Smooth muscle cell (in vitro differentiated cells): Measurements from ENCODE around the gene NRGN. TPM values are rescaled to one million over a fixed set of nuclear protein-coding genes. Genes with fewer than 3 reads are reported as not detected.

Experiments
- DNase-seq: peaks from one replicate; lab custom pipeline; 2025; ENCODE audit not compliant: unreplicated experiment; lab: John Stamatoyannopoulos, UW
- H2AFZ ChIP-seq: fragments of 200-600 bp; sonication (generic); 2 replicates; pipeline ENCODE4 v1.6.0; 2016; ENCODE audit warnings: antibody characterized with exemption, low read depth, mild to moderate bottlenecking
- H3F3A ChIP-seq: fragments of 200-600 bp; sonication (generic); 2 replicates; pipeline ENCODE4 v1.6.0; 2017; ENCODE audit warnings: antibody characterized with exemption, low read depth
- H3K27ac ChIP-seq: fragments of 200-600 bp; sonication (generic); 2 replicates; pipeline ENCODE4 v1.5.1; 2016; ENCODE audit warnings: low read depth, mild to moderate bottlenecking
- H3K27me3 ChIP-seq: fragments of 200-600 bp; sonication (generic); 2 replicates; pipeline ENCODE4 v1.6.1; 2016; ENCODE audit warnings: low read depth, mild to moderate bottlenecking
- H3K36me3 ChIP-seq: fragments of 200-600 bp; sonication (generic); 2 replicates; pipeline ENCODE4 v1.5.1; 2016; ENCODE audit warnings: low read depth
- H3K4me1 ChIP-seq: fragments of 200-600 bp; sonication (generic); 2 replicates; pipeline ENCODE4 v1.5.1; 2016; ENCODE audit warnings: low read depth
- H3K4me2 ChIP-seq: fragments of 200-600 bp; sonication (generic); 2 replicates; pipeline ENCODE4 v1.6.0; 2016; ENCODE audit warnings: mild to moderate bottlenecking
- H3K4me3 ChIP-seq: fragments of 200-600 bp; sonication (generic); 2 replicates; pipeline ENCODE4 v1.5.1; 2016; ENCODE audit warnings: mild to moderate bottlenecking
- H3K79me2 ChIP-seq: fragments of 200-600 bp; sonication (generic); 2 replicates; pipeline ENCODE4 v1.6.0; 2016; ENCODE audit warnings: low read depth, mild to moderate bottlenecking
- H3K9ac ChIP-seq: fragments of 200-600 bp; sonication (generic); 2 replicates; pipeline ENCODE4 v1.6.0; 2016; ENCODE audit warnings: low read depth
- H3K9me3 ChIP-seq: fragments of 200-600 bp; sonication (generic); replicated peaks from 2 replicates; pipeline ENCODE4 v1.5.1; 2016; ENCODE audit warnings: low read depth
- H4K20me1 ChIP-seq: fragments of 200-600 bp; sonication (generic); 2 replicates; pipeline ENCODE4 v1.6.0; 2016; ENCODE audit warnings: low read depth
- CTCF ChIP-seq: fragments of 200-600 bp; sonication (generic); IDR thresholded peaks from 2 replicates; pipeline ENCODE4 v1.5.1; 2017; ENCODE audit warnings: borderline replicate concordance, mild to moderate bottlenecking, antibody characterized with exemption; ENCODE audit not compliant: insufficient read depth, poor library complexity, severe bottlenecking
- WGBS: methylation state at CpG from one replicate; pipeline ENCODE4 v1.1.7; 2016; ENCODE audit warnings: low lambda C conversion rate; 5-methylcytosine and 5-hydroxymethylcytosine counted together
- polyA plus RNA-seq: library from polyadenylated mRNA; unstranded; fragments of >200 nt; fragmentation: Nextera tagmentation; extraction: Ambion mirVana; gene quantifications from 2 replicates; pipeline ENCODE4 v1.2.1, GENCODE V29; 2016
- total RNA-seq: library from RNA; depleted of rRNA; stranded (reverse); fragments of >200 nt; gene quantifications from 2 replicates; pipeline ENCODE4 v1.2.3, GENCODE V29; 2014

NRGN gene
- total and polyA plus RNA-seq, 2 experiments from 2014 or later: 1.2 to 2.0 TPM

GRCh38 chr11:124748100-124748418, 8.3 kb downstream of the NRGN start:
- no peak for TF ChIP-seq CTCF
- H3F3A ChIP-seq: no peaks in the 10 kb centered on the region
- H3K79me2 ChIP-seq: no peaks in the 10 kb centered on the region
- DNase-seq: no peak
- no peak overlapping the region for H3K9ac ChIP-seq
- WGBS: 85% methylated on average over 7 of the region's 7 CpGs
- H3K4me2 ChIP-seq: no peak overlapping the region
- H4K20me1 ChIP-seq: no peaks in the 10 kb centered on the region
- no peak overlapping the region for H3K4me3 ChIP-seq
- H3K27ac ChIP-seq: no peak overlapping the region
- peaks cover 100% of the 10 kb centered on the region for H3K27me3 ChIP-seq
- H2AFZ ChIP-seq: no peak overlapping the region
- peaks cover 15% of the 10 kb centered on the region for H3K4me1 ChIP-seq
- no peaks in the 10 kb centered on the region for H3K36me3 ChIP-seq
- no peaks in the 10 kb centered on the region for H3K9me3 ChIP-seq

DNA sequence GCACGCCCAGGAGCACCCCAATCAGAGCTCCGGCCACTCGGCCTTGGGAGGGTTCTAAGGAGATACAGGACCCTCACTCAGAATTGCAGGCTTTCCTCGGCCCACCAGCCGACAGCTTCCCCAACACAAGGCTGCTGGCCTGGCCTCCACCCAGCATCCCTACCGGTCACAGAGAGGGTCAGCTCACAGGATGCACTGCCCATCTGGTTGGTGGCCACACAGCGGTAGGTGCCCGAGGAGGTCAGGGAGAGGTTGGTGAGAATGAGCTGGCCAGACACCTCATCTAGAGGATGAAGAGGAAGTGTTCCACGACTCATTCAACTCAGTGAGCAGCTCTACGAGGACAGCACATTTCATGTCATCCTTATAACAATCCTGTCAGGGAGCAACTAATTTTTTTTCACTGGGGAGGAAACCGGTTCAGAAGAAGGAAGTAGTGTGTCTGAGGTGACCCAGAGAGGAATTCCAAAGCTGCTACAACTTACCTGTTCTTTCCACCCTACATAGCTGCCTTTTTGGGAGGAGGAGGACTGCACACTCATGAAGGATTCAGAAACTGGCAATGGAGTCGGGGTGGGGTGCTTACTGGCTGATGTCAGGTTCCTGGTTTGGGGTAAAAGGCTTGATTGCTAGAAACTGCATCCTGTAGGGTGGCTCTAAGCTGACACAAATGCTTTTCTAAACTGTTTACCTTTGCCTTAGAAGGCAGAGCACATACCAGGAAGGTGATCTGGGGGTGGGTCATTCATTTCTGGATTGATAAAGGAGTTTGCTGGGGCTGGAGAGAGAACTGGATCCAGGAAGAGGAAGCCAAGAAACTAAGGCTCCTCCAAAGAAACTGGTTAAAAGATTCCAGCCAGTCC, 9.0 kb downstream of the NRGN start:
- WGBS: 77% methylated on average over 12 of the region's 12 CpGs
- H3K4me1 ChIP-seq: peaks cover 15% of the 10 kb centered on the region
- no peak overlapping the region for H2AFZ ChIP-seq
- H4K20me1 ChIP-seq: no peaks in the 10 kb centered on the region
- no peaks in the 10 kb centered on the region for H3K36me3 ChIP-seq
- no peak for TF ChIP-seq CTCF
- no peak overlapping the region for H3K9ac ChIP-seq
- DNase-seq: no peak
- no peak overlapping the region for H3K4me3 ChIP-seq
- no peaks in the 10 kb centered on the region for H3K9me3 ChIP-seq
- no peak overlapping the region for H3K27ac ChIP-seq
- H3K27me3 ChIP-seq: peaks cover 95% of the 10 kb centered on the region
- H3K79me2 ChIP-seq: no peaks in the 10 kb centered on the region
- no peaks in the 10 kb centered on the region for H3F3A ChIP-seq
- H3K4me2 ChIP-seq: no peak overlapping the region

- WGBS: 93% methylated on average over 1 of the region's 1 CpG
- no peak overlapping the region for H3K4me3 ChIP-seq
- H2AFZ ChIP-seq: no peak overlapping the region
- no peaks in the 10 kb centered on the region for H3K79me2 ChIP-seq
- no peaks in the 10 kb centered on the region for H3K9me3 ChIP-seq
- H3K9ac ChIP-seq: no peak overlapping the region
- peaks cover 83% of the 10 kb centered on the region for H3K27me3 ChIP-seq
- no peaks in the 10 kb centered on the region for H4K20me1 ChIP-seq
- no peaks in the 10 kb centered on the region for H3F3A ChIP-seq
- no peak overlapping the region for H3K27ac ChIP-seq
- TF ChIP-seq CTCF: no peak
- H3K36me3 ChIP-seq: no peaks in the 10 kb centered on the region
- H3K4me1 ChIP-seq: peaks cover 15% of the 10 kb centered on the region
- no peak for DNase-seq
- H3K4me2 ChIP-seq: no peak overlapping the region
Observed at GRCh38 chr11:124749912-124750311, 10.2 kb downstream of the NRGN start.

DNA sequence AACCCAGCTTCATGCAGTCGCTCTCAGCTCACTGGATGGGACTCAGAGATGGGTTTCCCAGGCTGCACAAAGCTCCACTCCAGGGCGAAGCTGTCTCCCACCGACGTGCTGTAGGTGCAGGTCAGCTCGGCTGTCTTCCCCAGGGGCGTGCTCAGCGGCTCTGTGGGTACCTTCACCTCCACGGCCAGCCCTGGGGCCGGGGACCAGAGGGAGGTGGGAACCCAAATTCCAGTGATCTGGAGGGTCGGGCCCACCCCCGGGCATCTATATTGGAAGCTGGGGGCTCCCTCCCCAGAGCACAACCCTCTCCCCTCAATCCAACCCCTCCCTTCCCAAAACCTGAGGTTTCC, 11.6 kb downstream of the NRGN start:
- H3K9ac ChIP-seq: no peak overlapping the region
- no peaks in the 10 kb centered on the region for H3K9me3 ChIP-seq
- no peak overlapping the region for H3K27ac ChIP-seq
- no peak overlapping the region for H3K4me2 ChIP-seq
- H3K4me3 ChIP-seq: no peak overlapping the region
- H3K36me3 ChIP-seq: no peaks in the 10 kb centered on the region
- no peaks in the 10 kb centered on the region for H3K79me2 ChIP-seq
- WGBS: 78% methylated on average over 11 of the region's 11 CpGs
- H3K27me3 ChIP-seq: peaks cover 72% of the 10 kb centered on the region
- no peak for TF ChIP-seq CTCF
- peaks cover 3% of the 10 kb centered on the region for H3K4me1 ChIP-seq
- no peaks in the 10 kb centered on the region for H4K20me1 ChIP-seq
- no peaks in the 10 kb centered on the region for H3F3A ChIP-seq
- DNase-seq: no peak
- no peak overlapping the region for H2AFZ ChIP-seq
